Type B pancreatic cell (in vitro differentiated cells): ENCODE measurements around the gene EMILIN2. TPM values are rescaled to one million over a fixed set of nuclear protein-coding genes. Genes with fewer than 3 reads are reported as not detected.
"Not testable (repeated sequence)": the region's sequence is repeated elsewhere in the genome, so short reads cannot be mapped to it uniquely, and the experiment has no call there.

Experiments
- DNase-seq: peaks from one replicate; pipeline ENCODE4 v3.0.0; 2021; ENCODE audit warnings: mixed read lengths; ENCODE audit not compliant: unreplicated experiment; ENCODE audit errors: extremely low spot score
- H3K27ac Mint-ChIP-seq: 2 replicates; pipeline ENCODE4 v1.8.0; 2021; ENCODE audit warnings: mild to moderate bottlenecking, mixed read lengths
- H3K27me3 Mint-ChIP-seq: 2 replicates; pipeline ENCODE4 v1.8.0; 2021; ENCODE audit warnings: mixed read lengths
- H3K36me3 Mint-ChIP-seq: 2 replicates; pipeline ENCODE4 v1.8.0; 2021; ENCODE audit warnings: mixed read lengths
- H3K4me1 Mint-ChIP-seq: one replicate; pipeline ENCODE4 v1.8.0; 2021; ENCODE audit warnings: mixed read lengths; ENCODE audit not compliant: unreplicated experiment
- H3K4me3 Mint-ChIP-seq: 2 replicates; pipeline ENCODE4 v1.8.0; 2021; ENCODE audit warnings: mild to moderate bottlenecking, mixed read lengths
- H3K9me3 Mint-ChIP-seq: 2 replicates; pipeline ENCODE4 v1.8.0; 2021; ENCODE audit warnings: mixed read lengths
- long read RNA-seq: library from polyadenylated mRNA; unstranded; transcript quantifications from one replicate; pipeline ENCODE4 v2.0.0, GENCODE V29; 2020
- total RNA-seq: library from RNA; stranded (reverse); gene quantifications from 2 replicates; pipeline ENCODE4 v1.2.1, GENCODE V29; 2021; ENCODE audit warnings: low replicate concordance
- TF ChIP-seq, protein P1 (sequence below): fragments of 200-600 bp; sonication (generic); conservative IDR thresholded peaks from 2 replicates; pipeline ENCODE4 v1.5.0; 2021; ENCODE audit warnings: antibody characterized with exemption, mild to moderate bottlenecking

The EMILIN2 gene
- total RNA-seq: 3.6 and 9.4 TPM in 2 replicates
- long read RNA-seq: 0 reads

DNA sequence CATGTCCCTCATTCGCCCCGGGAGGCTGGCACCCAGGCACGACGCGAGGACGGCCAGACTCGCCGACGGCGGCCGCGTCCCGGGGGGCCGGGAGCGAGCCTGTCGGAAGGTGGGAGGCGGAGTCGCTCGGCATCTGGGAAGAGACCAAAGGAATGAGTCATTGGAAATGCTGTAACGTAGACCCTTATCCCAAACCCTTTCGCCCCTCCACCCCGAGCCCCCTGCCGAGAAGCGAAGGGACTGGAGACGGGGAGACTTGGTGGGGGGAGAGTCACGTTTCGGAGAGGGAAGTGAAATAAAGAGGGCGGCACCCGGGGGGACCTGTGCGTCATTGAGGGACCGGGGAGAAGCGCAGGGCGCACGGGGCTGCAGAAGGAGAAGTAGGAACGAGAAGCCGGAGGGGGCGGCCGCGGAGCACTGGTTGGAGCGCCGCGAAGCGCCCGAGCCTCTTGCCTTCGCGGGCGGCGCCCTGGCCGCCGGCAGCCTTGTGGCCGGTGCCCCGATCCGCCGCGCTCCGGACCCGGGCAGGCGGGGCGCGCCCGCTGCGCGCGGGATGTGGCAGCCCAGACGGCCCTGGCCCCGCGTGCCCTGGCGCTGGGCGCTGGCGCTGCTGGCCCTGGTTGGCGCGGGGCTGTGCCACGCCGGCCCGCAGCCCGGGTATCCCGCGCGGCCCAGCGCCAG, at the start of gene EMILIN2:
EMILIN2 (plus strand) TSS at position 371 of the 681 bp plus-strand sequence; CDS start at position 554, 183 bp downstream.
- DNase-seq: no peak
- H3K27me3 Mint-ChIP-seq: peaks cover 76% of the 10 kb centered on the region

DNA sequence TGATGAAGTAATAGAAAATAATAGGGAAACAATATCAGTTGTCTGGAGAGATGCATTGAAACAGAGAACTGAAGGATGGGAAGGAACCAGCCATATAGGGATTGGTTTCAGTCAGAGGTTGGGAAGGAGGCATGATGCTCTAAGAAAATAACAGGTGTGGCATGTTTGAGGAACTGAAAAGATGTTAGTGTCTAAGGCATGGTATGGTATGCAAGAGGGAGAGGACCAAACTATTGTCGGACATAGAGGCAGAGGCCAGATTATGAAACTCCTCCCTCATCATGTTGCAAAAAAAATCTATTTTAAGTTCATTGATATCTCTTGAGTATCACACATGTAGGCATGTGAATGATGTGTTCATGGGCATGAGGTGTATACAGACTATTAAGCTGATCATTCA, 48.9 kb upstream of the EMILIN2 start:
- H3K27me3 Mint-ChIP-seq: no peaks in the 10 kb centered on the region
- no peaks in the 10 kb centered on the region for H3K4me1 Mint-ChIP-seq
- no peak overlapping the region for H3K27ac Mint-ChIP-seq
- no peak for DNase-seq
- no peaks in the 10 kb centered on the region for H3K9me3 Mint-ChIP-seq
- TF ChIP-seq, protein P1, sequence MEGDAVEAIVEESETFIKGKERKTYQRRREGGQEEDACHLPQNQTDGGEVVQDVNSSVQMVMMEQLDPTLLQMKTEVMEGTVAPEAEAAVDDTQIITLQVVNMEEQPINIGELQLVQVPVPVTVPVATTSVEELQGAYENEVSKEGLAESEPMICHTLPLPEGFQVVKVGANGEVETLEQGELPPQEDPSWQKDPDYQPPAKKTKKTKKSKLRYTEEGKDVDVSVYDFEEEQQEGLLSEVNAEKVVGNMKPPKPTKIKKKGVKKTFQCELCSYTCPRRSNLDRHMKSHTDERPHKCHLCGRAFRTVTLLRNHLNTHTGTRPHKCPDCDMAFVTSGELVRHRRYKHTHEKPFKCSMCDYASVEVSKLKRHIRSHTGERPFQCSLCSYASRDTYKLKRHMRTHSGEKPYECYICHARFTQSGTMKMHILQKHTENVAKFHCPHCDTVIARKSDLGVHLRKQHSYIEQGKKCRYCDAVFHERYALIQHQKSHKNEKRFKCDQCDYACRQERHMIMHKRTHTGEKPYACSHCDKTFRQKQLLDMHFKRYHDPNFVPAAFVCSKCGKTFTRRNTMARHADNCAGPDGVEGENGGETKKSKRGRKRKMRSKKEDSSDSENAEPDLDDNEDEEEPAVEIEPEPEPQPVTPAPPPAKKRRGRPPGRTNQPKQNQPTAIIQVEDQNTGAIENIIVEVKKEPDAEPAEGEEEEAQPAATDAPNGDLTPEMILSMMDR: no peak
- H3K36me3 Mint-ChIP-seq: peaks cover 36% of the 10 kb centered on the region
- no peak overlapping the region for H3K4me3 Mint-ChIP-seq

More for the DNA sequence above, at the start of gene EMILIN2:
- Mint-ChIP-seq H3K9me3 (no peaks in the 10 kb centered on the region), H3K36me3 (no peaks in the 10 kb centered on the region), H3K4me1 (peaks cover 18% of the 10 kb centered on the region), H3K4me3 (peak within 1 kb of the TSS; percentile 92), H3K27ac (peak within 1 kb of the TSS; percentile 72)
- TF ChIP-seq, protein P1: no peak

DNA sequence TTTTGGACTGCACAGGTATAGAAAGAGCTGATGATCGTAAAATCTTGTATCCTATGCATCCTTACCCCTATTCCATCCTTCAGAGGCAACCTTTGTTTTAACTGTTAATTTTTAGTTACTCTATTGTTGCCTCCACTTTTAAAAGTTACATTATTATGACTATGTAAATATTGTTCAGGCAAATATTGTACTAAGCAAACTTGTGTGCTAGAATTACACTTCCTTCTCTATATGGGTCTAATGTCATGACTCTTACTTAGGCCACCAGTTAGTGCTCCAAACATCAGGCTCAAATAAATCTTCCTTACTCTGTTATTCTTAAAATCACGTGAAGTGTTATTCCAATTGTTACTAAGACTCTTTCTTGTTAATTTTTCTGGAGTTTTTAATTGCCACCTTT, 47.4 kb upstream of the EMILIN2 start:
- no peak overlapping the region for H3K4me3 Mint-ChIP-seq
- TF ChIP-seq, protein P1: no peak

DNA sequence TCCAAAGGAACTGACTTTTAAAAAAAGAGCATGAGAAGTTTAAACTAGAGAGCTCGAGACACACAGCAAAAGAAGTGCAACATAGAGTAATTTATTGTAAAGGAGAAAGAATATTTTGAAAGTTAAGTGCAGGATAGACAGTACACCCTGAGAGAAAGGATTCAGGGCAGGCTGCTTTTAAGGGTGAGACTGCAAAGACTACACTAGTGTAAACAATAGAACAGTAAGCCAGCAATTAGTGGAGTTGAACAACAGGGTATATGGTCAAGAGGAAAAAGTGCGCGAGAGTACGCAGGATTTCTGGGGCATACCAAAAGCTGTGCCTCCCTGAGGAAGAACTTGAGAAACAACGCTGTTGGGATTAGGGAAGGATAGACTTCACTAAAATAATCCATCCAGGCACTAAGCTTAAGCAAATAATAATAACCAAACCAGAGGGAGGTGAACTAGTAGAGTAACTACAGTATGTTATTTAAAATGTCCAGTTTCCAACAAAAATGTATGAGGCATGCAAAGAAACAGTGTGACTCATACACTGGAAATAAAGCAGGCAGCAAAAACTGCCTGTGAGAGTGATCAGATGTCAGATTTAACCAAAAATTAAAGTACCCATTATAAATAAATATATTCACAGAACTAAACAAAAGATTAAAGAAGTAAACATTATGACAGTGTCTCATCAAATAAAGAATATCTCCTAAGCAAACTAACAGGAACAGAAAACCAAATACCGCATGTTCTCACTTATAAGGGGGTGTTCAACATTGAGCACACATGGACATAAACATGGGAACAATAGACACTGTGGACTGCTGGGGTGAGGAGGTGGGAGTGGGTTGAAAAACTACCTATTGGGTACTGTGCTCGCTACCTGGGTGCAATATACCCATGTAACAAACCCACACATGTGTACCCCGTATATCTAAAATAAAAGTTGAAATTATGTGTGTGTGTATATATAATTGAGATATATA, 40.5 kb upstream of the EMILIN2 start:
- DNase-seq: no peak
- H3K36me3 Mint-ChIP-seq: peaks cover 12% of the 10 kb centered on the region
- TF ChIP-seq, protein P1: no peak
- no peak overlapping the region for H3K4me3 Mint-ChIP-seq
- H3K27ac Mint-ChIP-seq: no peak overlapping the region
- H3K4me1 Mint-ChIP-seq: no peaks in the 10 kb centered on the region
- no peaks in the 10 kb centered on the region for H3K27me3 Mint-ChIP-seq
- peaks cover 13% of the 10 kb centered on the region for H3K9me3 Mint-ChIP-seq

More for the DNA sequence above, 47.4 kb upstream of the EMILIN2 start:
- no peaks in the 10 kb centered on the region for H3K9me3 Mint-ChIP-seq
- no peaks in the 10 kb centered on the region for H3K27me3 Mint-ChIP-seq
- peak overlapping the region; percentile 24 for H3K27ac Mint-ChIP-seq
- H3K36me3 Mint-ChIP-seq: peaks cover 38% of the 10 kb centered on the region
- DNase-seq: no peak
- no peaks in the 10 kb centered on the region for H3K4me1 Mint-ChIP-seq

DNA sequence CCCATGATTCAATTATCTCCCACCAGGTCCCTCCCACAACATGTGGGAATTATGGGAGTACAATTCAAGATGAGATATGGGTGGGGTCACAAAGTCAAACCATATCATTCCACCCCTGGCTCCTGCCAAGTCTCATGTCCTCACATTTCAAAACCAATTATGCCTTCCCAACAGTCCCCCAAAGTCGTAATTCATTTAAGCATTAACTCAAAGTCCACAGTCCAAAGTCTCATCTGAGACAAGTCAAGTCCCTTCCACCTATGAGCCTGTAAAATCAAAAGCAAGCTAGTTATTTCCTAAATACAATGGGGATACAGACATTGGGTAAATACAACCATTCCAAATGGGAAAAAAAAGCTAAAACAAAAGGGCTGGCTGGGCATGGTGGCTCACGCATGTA, 38.2 kb upstream of the EMILIN2 start:
- not testable (repeated sequence) for H3K4me1 Mint-ChIP-seq, DNase-seq, H3K4me3 Mint-ChIP-seq, H3K27me3 Mint-ChIP-seq
- Mint-ChIP-seq H3K27ac (peak overlapping the region; percentile 9), H3K9me3 (peaks cover 13% of the 10 kb centered on the region), H3K36me3 (peaks cover 12% of the 10 kb centered on the region)

DNA sequence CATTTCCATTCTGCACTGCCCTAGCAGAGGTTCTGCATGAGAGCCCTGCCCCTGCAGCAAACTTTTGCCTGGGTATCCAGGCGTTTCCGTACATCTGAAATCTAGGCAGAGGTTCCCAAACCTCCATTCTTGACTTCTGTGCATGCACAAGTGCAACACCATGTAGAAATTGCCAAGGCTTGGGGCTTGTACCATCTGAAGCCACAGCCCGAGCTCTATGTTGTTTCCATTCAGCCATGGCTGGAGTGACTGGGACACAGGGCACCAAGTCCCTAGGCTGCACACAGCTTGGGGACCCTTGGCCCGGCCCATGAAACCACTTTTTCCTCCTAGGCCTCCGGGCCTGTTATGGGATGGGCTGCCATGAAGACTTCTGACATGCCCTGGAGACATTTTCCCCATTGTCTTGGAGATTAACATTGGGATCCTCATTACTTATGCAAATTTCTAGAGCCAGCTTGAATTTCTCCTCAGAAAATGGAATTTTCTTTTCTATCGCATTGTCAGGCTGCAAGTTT, 37.1 kb upstream of the EMILIN2 start:
- peaks cover 13% of the 10 kb centered on the region for H3K9me3 Mint-ChIP-seq
- H3K27ac Mint-ChIP-seq, H3K4me1 Mint-ChIP-seq, H3K27me3 Mint-ChIP-seq, DNase-seq, H3K36me3 Mint-ChIP-seq, H3K4me3 Mint-ChIP-seq: not testable (repeated sequence)
